DMS 273 (cell line): ENCODE measurements around the gene FMC1.

Experiments
- DNase-seq: peaks from one replicate; lab custom pipeline; 2025; ENCODE audit not compliant: unreplicated experiment; lab: John Stamatoyannopoulos, UW

Gene FMC1

GRCh38 chr7:139370943-139371313 lies 29.8 kb downstream of the FMC1 start:
- DNase-seq, result no peak

- no peak for DNase-seq
These were observed 33.1 kb downstream of the FMC1 start for GRCh38 chr7:139374246-139374645.

- peak; percentile 21 for DNase-seq
These were observed 41.3 kb downstream of the FMC1 start for GRCh38 chr7:139382439-139382838.

GRCh38 chr7:139384611-139385010 lies 43.5 kb downstream of the FMC1 start:
- DNase-seq, result no peak

- no peak for DNase-seq
These were observed 46.5 kb downstream of the FMC1 start for GRCh38 chr7:139387594-139387993.

GRCh38 chr7:139389091-139389490 lies 48.0 kb downstream of the FMC1 start:
- DNase-seq, result no peak

GRCh38 chr7:139389774-139390173 lies 48.6 kb downstream of the FMC1 start:
- DNase-seq, result no peak

GRCh38 chr7:139393621-139394211 lies 52.6 kb downstream of the FMC1 start:
- DNase-seq, result no peak

GRCh38 chr7:139394540-139394939 lies 53.4 kb downstream of the FMC1 start:
- DNase-seq, result no peak
